ENCODE measurements around the gene SVIL.
"Not testable (repeated sequence)": the region's sequence is repeated elsewhere in the genome, so short reads cannot be mapped to it uniquely, and the experiment has no call there.

The SVIL gene

GRCh38 chr10:29630205-29631048 lies 4.3 kb downstream of the SVIL start:
- Histone ChIP-seq H3K36me3 (ENCODE audit: control insufficient read depth, insufficient read depth, low read length) (no peaks in the 10 kb centered on the region), H3K4me3 (ENCODE audit: low read depth, low read length) (no peak overlapping the region), H3K9ac (ENCODE audit: low read depth, low read length) (no peak overlapping the region), H3K9me3 (ENCODE audit: control insufficient read depth, insufficient read depth, low read length) (no peaks in the 10 kb centered on the region), H3K27me3 (ENCODE audit: control insufficient read depth, insufficient read depth, low read length) (no peaks in the 10 kb centered on the region), H3K4me1 (ENCODE audit: control insufficient read depth, insufficient read depth, low read length) (peaks cover 16% of the 10 kb centered on the region)

- Histone ChIP-seq H3K36me3 (ENCODE audit: control insufficient read depth, insufficient read depth, low read length) (no peaks in the 10 kb centered on the region), H3K9me3 (ENCODE audit: control insufficient read depth, insufficient read depth, low read length) (no peaks in the 10 kb centered on the region), H3K4me1 (ENCODE audit: control insufficient read depth, insufficient read depth, low read length) (peaks cover 8% of the 10 kb centered on the region), H3K4me3 (ENCODE audit: low read depth, low read length) (no peak overlapping the region), H3K27me3 (ENCODE audit: control insufficient read depth, insufficient read depth, low read length) (no peaks in the 10 kb centered on the region), H3K9ac (ENCODE audit: low read depth, low read length) (no peak overlapping the region)
Measured at GRCh38 chr10:29628912-29629526, 5.8 kb downstream of the SVIL start.

GRCh38 chr10:29628311-29628710 lies 6.5 kb downstream of the SVIL start:
- Histone ChIP-seq H3K9ac (ENCODE audit: low read depth, low read length) (no peak overlapping the region), H3K36me3 (ENCODE audit: control insufficient read depth, insufficient read depth, low read length) (no peaks in the 10 kb centered on the region), H3K27me3 (ENCODE audit: control insufficient read depth, insufficient read depth, low read length) (no peaks in the 10 kb centered on the region), H3K9me3 (ENCODE audit: control insufficient read depth, insufficient read depth, low read length) (no peaks in the 10 kb centered on the region), H3K4me1 (ENCODE audit: control insufficient read depth, insufficient read depth, low read length) (peaks cover under 1% of the 10 kb centered on the region), H3K4me3 (ENCODE audit: low read depth, low read length) (no peak overlapping the region)

GRCh38 chr10:29627201-29628132 lies 7.3 kb downstream of the SVIL start:
- Histone ChIP-seq H3K4me3 (ENCODE audit: low read depth, low read length) (no peak overlapping the region), H3K4me1 (ENCODE audit: control insufficient read depth, insufficient read depth, low read length) (peaks cover 5% of the 10 kb centered on the region), H3K9ac (ENCODE audit: low read depth, low read length) (no peak overlapping the region), H3K9me3 (ENCODE audit: control insufficient read depth, insufficient read depth, low read length) (no peaks in the 10 kb centered on the region), H3K27me3 (ENCODE audit: control insufficient read depth, insufficient read depth, low read length) (no peaks in the 10 kb centered on the region), H3K36me3 (ENCODE audit: control insufficient read depth, insufficient read depth, low read length) (no peaks in the 10 kb centered on the region)

- not testable (repeated sequence) for H3K27me3 ChIP-seq (ENCODE audit: control insufficient read depth, insufficient read depth, low read length); H3K9me3 ChIP-seq (ENCODE audit: control insufficient read depth, insufficient read depth, low read length); H3K9ac ChIP-seq (ENCODE audit: low read depth, low read length); H3K36me3 ChIP-seq (ENCODE audit: control insufficient read depth, insufficient read depth, low read length); H3K4me3 ChIP-seq (ENCODE audit: low read depth, low read length); H3K4me1 ChIP-seq (ENCODE audit: control insufficient read depth, insufficient read depth, low read length)
Measured at GRCh38 chr10:29624357-29624756, 10.4 kb downstream of the SVIL start.

GRCh38 chr10:29623797-29624196 lies 11.0 kb downstream of the SVIL start:
- Histone ChIP-seq H3K4me3 (ENCODE audit: low read depth, low read length) (no peak overlapping the region), H3K9me3 (ENCODE audit: control insufficient read depth, insufficient read depth, low read length) (no peaks in the 10 kb centered on the region), H3K36me3 (ENCODE audit: control insufficient read depth, insufficient read depth, low read length) (no peaks in the 10 kb centered on the region), H3K27me3 (ENCODE audit: control insufficient read depth, insufficient read depth, low read length) (no peaks in the 10 kb centered on the region), H3K9ac (ENCODE audit: low read depth, low read length) (no peak overlapping the region), H3K4me1 (ENCODE audit: control insufficient read depth, insufficient read depth, low read length) (peaks cover 6% of the 10 kb centered on the region)

GRCh38 chr10:29622382-29622922 lies 12.3 kb downstream of the SVIL start:
- Histone ChIP-seq H3K27me3 (ENCODE audit: control insufficient read depth, insufficient read depth, low read length) (no peaks in the 10 kb centered on the region), H3K9ac (ENCODE audit: low read depth, low read length) (no peak overlapping the region), H3K36me3 (ENCODE audit: control insufficient read depth, insufficient read depth, low read length) (no peaks in the 10 kb centered on the region), H3K4me1 (ENCODE audit: control insufficient read depth, insufficient read depth, low read length) (peaks cover 6% of the 10 kb centered on the region), H3K9me3 (ENCODE audit: control insufficient read depth, insufficient read depth, low read length) (no peaks in the 10 kb centered on the region), H3K4me3 (ENCODE audit: low read depth, low read length) (no peak overlapping the region)

GRCh38 chr10:29621161-29621560 lies 13.6 kb downstream of the SVIL start:
- Histone ChIP-seq H3K4me1 (ENCODE audit: control insufficient read depth, insufficient read depth, low read length) (peaks cover 6% of the 10 kb centered on the region), H3K27me3 (ENCODE audit: control insufficient read depth, insufficient read depth, low read length) (no peaks in the 10 kb centered on the region), H3K4me3 (ENCODE audit: low read depth, low read length) (no peak overlapping the region), H3K36me3 (ENCODE audit: control insufficient read depth, insufficient read depth, low read length) (no peaks in the 10 kb centered on the region), H3K9me3 (ENCODE audit: control insufficient read depth, insufficient read depth, low read length) (no peaks in the 10 kb centered on the region), H3K9ac (ENCODE audit: low read depth, low read length) (no peak overlapping the region)

GRCh38 chr10:29620112-29620690 lies 14.6 kb downstream of the SVIL start:
- no peaks in the 10 kb centered on the region for H3K27me3 ChIP-seq (ENCODE audit: control insufficient read depth, insufficient read depth, low read length)
- H3K4me3 ChIP-seq (ENCODE audit: low read depth, low read length) = no peak overlapping the region
- H3K9me3 ChIP-seq (ENCODE audit: control insufficient read depth, insufficient read depth, low read length) = no peaks in the 10 kb centered on the region
- H3K4me1 ChIP-seq (ENCODE audit: control insufficient read depth, insufficient read depth, low read length) = peaks cover 6% of the 10 kb centered on the region
- H3K9ac ChIP-seq (ENCODE audit: low read depth, low read length) = no peak overlapping the region
- no peaks in the 10 kb centered on the region for H3K36me3 ChIP-seq (ENCODE audit: control insufficient read depth, insufficient read depth, low read length)

- H3K4me3 ChIP-seq (ENCODE audit: low read depth, low read length) = no peak overlapping the region
- H3K9me3 ChIP-seq (ENCODE audit: control insufficient read depth, insufficient read depth, low read length) = no peaks in the 10 kb centered on the region
- peaks cover 6% of the 10 kb centered on the region for H3K4me1 ChIP-seq (ENCODE audit: control insufficient read depth, insufficient read depth, low read length)
- no peak overlapping the region for H3K9ac ChIP-seq (ENCODE audit: low read depth, low read length)
- no peaks in the 10 kb centered on the region for H3K27me3 ChIP-seq (ENCODE audit: control insufficient read depth, insufficient read depth, low read length)
- no peaks in the 10 kb centered on the region for H3K36me3 ChIP-seq (ENCODE audit: control insufficient read depth, insufficient read depth, low read length)
Measured at GRCh38 chr10:29619241-29619669, 15.5 kb downstream of the SVIL start.
